Ectodermal cell (in vitro differentiated cells): ENCODE results near the gene ZFP82.

Experiments
- H3K27ac ChIP-seq: 2 replicates; pipeline ENCODE4 v1.7.0; 2013; ENCODE audit warnings: mild to moderate bottlenecking, low read depth, low read length; ENCODE audit not compliant: insufficient read depth, poor library complexity, severe bottlenecking
- H3K27me3 ChIP-seq: 2 replicates; pipeline ENCODE4 v1.7.0; 2013; ENCODE audit warnings: mild to moderate bottlenecking, low read length; ENCODE audit not compliant: insufficient read depth, control insufficient read depth, poor library complexity, severe bottlenecking
- H3K36me3 ChIP-seq: one replicate; pipeline ENCODE4 v1.7.0; 2013; ENCODE audit warnings: low read length; ENCODE audit not compliant: control insufficient read depth, insufficient read depth
- H3K4me1 ChIP-seq: one replicate; pipeline ENCODE4 v1.7.0; 2013; ENCODE audit warnings: low read length; ENCODE audit not compliant: control insufficient read depth, insufficient read depth
- H3K4me3 ChIP-seq: 2 replicates; pipeline ENCODE4 v1.7.0; 2013; ENCODE audit warnings: low read depth, low read length, control low read depth; ENCODE audit not compliant: insufficient read depth
- H3K9me3 ChIP-seq: 2 replicates; pipeline ENCODE4 v1.7.0; 2013; ENCODE audit warnings: mild to moderate bottlenecking, low read length, moderate library complexity; ENCODE audit not compliant: control insufficient read depth
- WGBS, 2 experiments: methylation state at CpG; one replicate each; pipeline ENCODE4 v1.1.7; 2013; ENCODE audit warnings: missing lambda C conversion rate in 2 of 2; 5-methylcytosine and 5-hydroxymethylcytosine counted together

Gene ZFP82

DNA sequence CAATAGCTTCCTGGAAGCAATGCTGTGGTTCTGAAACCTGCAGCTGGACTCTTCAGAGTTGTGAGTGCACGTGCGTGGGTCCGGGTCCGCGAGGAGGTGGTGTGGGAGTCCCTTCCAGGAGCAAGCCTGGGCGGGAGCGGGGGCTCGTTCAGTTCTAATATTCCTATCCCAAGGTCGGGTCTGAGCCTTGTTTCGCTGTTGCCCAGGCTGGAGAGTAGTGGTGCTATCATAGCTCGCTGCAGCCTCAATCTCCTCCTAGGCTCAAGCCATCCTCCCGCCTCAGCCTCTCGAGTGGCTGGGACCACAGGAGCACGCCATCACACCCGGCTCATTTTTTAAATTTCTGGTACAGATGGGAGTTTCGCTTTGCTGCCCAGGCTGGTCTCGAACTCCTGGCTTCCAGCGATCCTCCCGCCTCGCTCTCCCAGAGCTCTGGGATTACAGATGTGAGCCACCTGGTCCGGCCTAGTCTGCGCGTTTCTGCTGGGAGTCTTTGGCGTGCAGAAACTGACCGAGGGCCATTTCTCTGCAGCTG lies 625 bp downstream of the ZFP82 start:
- 20 to 23% methylated on average over 25 of the region's 25 CpGs for WGBS, 2 experiments
- H3K36me3 ChIP-seq = peaks cover 2% of the 10 kb centered on the region
- H3K27me3 ChIP-seq = peaks cover 39% of the 10 kb centered on the region
- H3K27ac ChIP-seq = peak overlapping the region; percentile 77
- no peaks in the 10 kb centered on the region for H3K9me3 ChIP-seq
- H3K4me3 ChIP-seq = peak overlapping the region; percentile 64
- peaks cover 6% of the 10 kb centered on the region for H3K4me1 ChIP-seq

DNA sequence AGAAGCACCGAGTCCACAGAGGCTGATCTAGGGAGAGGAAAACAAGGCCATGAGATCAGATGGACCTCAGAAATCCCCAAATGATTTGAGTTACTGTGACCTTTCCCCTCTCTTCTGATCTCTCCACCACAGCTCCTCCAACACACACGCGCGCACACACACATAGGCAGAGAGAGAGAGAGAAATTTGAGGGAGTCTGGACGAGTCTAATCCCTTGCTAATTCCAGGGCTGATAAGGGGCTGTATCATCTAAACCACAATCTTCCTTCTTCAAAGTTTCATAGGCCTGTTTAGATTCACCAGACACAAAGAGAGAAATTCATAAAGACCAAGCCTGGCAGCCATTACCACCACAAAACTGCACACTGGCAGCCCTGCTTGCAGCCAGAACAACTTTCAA lies 8.6 kb downstream of the ZFP82 start:
- Histone ChIP-seq H3K4me3 (no peak overlapping the region), H3K4me1 (no peaks in the 10 kb centered on the region), H3K27me3 (no peaks in the 10 kb centered on the region), H3K36me3 (peaks cover 36% of the 10 kb centered on the region), H3K9me3 (no peaks in the 10 kb centered on the region), H3K27ac (no peak overlapping the region)
- WGBS, 2 experiments = 93 to 94% methylated on average over 5 of the region's 5 CpGs

DNA sequence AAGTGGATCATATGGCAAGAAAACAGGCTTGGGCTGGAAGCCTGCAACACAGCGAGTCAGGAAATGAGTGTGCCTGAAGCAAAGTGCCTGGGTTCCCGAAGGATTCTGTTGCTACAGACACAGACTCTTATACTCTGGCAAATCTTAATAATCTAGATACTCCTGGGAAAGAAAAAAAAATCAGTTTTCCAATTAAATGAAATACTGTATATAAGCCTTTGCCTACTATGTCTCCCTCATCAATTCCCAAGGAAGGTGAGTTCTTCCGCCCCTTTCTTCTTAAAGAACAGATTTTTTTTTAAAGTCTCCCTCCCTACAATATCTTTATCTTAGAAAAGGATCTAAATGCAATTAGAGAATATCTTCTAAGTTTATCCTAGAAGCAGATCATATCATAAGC lies 10.3 kb downstream of the ZFP82 start:
- Histone ChIP-seq H3K27me3 (no peaks in the 10 kb centered on the region), H3K4me1 (no peaks in the 10 kb centered on the region), H3K9me3 (no peaks in the 10 kb centered on the region), H3K36me3 (peaks cover 50% of the 10 kb centered on the region), H3K27ac (no peak overlapping the region), H3K4me3 (no peak overlapping the region)
- WGBS, 2 experiments = 90 to 95% methylated on average over 3 of the region's 3 CpGs

- WGBS, 2 experiments = 91 to 93% methylated on average over 3 of the region's 3 CpGs
- Histone ChIP-seq H3K4me1 (no peaks in the 10 kb centered on the region), H3K27ac (no peak overlapping the region), H3K27me3 (no peaks in the 10 kb centered on the region), H3K36me3 (peaks cover 63% of the 10 kb centered on the region), H3K9me3 (no peaks in the 10 kb centered on the region), H3K4me3 (no peak overlapping the region)
Measured at GRCh38 chr19:36404498-36404897, 13.9 kb downstream of the ZFP82 start.

- Histone ChIP-seq H3K27me3 (no peaks in the 10 kb centered on the region), H3K27ac (no peak overlapping the region), H3K9me3 (no peaks in the 10 kb centered on the region), H3K36me3 (peaks cover 55% of the 10 kb centered on the region), H3K4me3 (no peak overlapping the region), H3K4me1 (no peaks in the 10 kb centered on the region)
- 94 to 95% methylated on average over 7 of the region's 7 CpGs for WGBS, 2 experiments
Measured at GRCh38 chr19:36401475-36401874, 17.0 kb downstream of the ZFP82 start.

GRCh38 chr19:36398571-36398970 lies 19.9 kb downstream of the ZFP82 start:
- Histone ChIP-seq H3K4me3 (no peak overlapping the region), H3K36me3 (peaks cover 57% of the 10 kb centered on the region), H3K27ac (no peak overlapping the region), H3K4me1 (no peaks in the 10 kb centered on the region), H3K27me3 (no peaks in the 10 kb centered on the region), H3K9me3 (peaks cover 6% of the 10 kb centered on the region)
- WGBS, 2 experiments = 95% methylated on average over 3 of the region's 3 CpGs

DNA sequence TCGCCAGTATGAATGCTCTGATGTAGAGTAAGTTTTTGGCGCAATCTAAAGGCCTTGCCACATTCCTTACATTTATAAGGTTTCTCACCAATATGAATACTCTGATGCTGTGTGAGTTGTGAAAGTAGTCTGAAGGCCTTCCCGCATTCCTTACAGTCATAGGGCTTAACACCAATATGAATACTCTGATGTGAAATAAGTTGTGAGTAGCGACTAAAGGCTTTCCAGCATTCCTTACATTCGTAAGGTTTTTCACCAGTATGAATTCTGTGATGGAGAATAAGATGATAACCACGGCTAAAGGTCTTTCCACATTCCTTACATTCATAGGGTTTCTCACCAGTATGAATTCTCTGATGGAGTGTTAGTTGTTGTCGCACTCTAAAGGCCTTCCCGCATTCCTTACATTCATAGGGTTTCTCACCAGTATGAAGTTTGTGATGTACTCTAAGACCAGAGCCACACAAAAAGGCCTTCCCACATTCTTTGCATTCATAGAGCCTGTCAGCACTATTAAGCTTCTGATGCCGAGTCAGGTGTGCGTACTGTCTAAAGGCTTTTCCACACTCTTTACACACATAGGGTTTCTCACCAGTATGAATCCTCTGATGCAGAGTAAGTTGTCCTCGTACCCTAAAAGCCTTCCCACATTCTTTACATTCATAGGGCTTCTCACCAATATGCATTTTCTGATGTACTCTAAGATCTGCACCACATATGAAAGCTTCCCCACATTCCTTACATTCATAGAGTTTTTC lies 25.3 kb downstream of the ZFP82 start:
- no peak overlapping the region for H3K4me3 ChIP-seq
- no peaks in the 10 kb centered on the region for H3K27me3 ChIP-seq
- WGBS, 2 experiments = 95 to 96% methylated on average over 8 to 11 of the region's 11 CpGs
- peaks cover 9% of the 10 kb centered on the region for H3K9me3 ChIP-seq
- H3K36me3 ChIP-seq = peaks cover 52% of the 10 kb centered on the region
- H3K27ac ChIP-seq = no peak overlapping the region
- H3K4me1 ChIP-seq = no peaks in the 10 kb centered on the region

DNA sequence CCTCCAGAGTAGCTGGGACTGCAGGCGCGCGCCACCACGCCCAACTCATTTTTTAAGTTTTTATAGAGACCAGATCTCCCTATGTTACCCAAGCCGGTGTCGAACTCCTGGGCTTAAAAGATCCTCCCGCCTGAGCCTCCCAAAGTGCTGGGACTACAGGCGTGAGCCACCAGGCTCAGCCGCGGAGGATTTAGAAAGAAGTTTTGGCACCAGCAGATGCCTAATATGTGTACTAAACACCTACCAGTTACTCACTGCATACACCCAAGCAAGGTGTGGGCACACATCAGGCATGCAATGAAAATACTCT lies 39.0 kb downstream of the ZFP82 start:
- Histone ChIP-seq H3K4me3 (peak overlapping the region; percentile 69), H3K9me3 (no peaks in the 10 kb centered on the region), H3K36me3 (no peaks in the 10 kb centered on the region), H3K4me1 (peaks cover 9% of the 10 kb centered on the region), H3K27ac (no peak overlapping the region), H3K27me3 (no peaks in the 10 kb centered on the region)
- 87 to 90% methylated on average over 10 of the region's 10 CpGs for WGBS, 2 experiments

GRCh38 chr19:36378625-36379509 lies 39.6 kb downstream of the ZFP82 start, which contains the start of gene ZFP14:
Gene ZFP14, minus strand, starts transcription at chr19:36379201. Its CDS starts 11,309 bp downstream, at chr19:36367892.
- Histone ChIP-seq H3K27me3 (no peaks in the 10 kb centered on the region), H3K4me3 (peak within 1 kb of the TSS; percentile 69), H3K36me3 (no peaks in the 10 kb centered on the region), H3K27ac (peak within 1 kb of the TSS; percentile 65), H3K9me3 (no peaks in the 10 kb centered on the region), H3K4me1 (peaks cover 9% of the 10 kb centered on the region)
- 7 to 9% methylated on average over 69 of the region's 69 CpGs for WGBS, 2 experiments

GRCh38 chr19:36377541-36378178 lies 40.8 kb downstream of the ZFP82 start:
- WGBS, 2 experiments = 87 to 89% methylated on average over 9 of the region's 10 CpGs
- H3K4me1 ChIP-seq = peaks cover 9% of the 10 kb centered on the region
- H3K36me3 ChIP-seq = no peaks in the 10 kb centered on the region
- H3K27ac ChIP-seq = no peak overlapping the region
- H3K9me3 ChIP-seq = no peaks in the 10 kb centered on the region
- no peaks in the 10 kb centered on the region for H3K27me3 ChIP-seq
- H3K4me3 ChIP-seq = peak overlapping the region; percentile 69
